Kidney (tissue), 14 donors: ENCODE results near the gene NLGN1. TPM values are rescaled to one million over a fixed set of nuclear protein-coding genes. Genes with fewer than 3 reads are reported as not detected.

Experiments used
- DNase-seq, 5 donors: peaks; one replicate each; pipeline ENCODE4 v3.0.0-alpha.2; 2013 to 2020
- FAIRE-seq: peaks from 2 replicates; lab custom pipeline; 2012; peaks lifted over from hg19 to GRCh38; lab: Jason Lieb, UNC
- H3K27ac ChIP-seq, 2 donors: one replicate each; pipeline ENCODE4 v1.7.0; 2013; ENCODE audit warnings: low read depth in 2 of 2, low read length in 2 of 2, inconsistent platforms in 1 of 2
- H3K27me3 ChIP-seq: one replicate; pipeline ENCODE4 v1.7.1; 2013; ENCODE audit warnings: low read length, inconsistent platforms; ENCODE audit not compliant: control insufficient read depth, insufficient read depth
- H3K36me3 ChIP-seq, 3 donors: one replicate each; pipeline versions ENCODE4 v1.7.0 to v1.7.1; 2013; ENCODE audit warnings: low read length in 3 of 3, control low read depth in 1 of 3, inconsistent platforms in 1 of 3; ENCODE audit not compliant: insufficient read depth in 3 of 3, control insufficient read depth in 2 of 3
- H3K4me1 ChIP-seq, 3 donors: one replicate each; pipeline versions ENCODE4 v1.7.0 to v1.7.1; 2013; ENCODE audit warnings: low read length in 3 of 3, inconsistent platforms in 1 of 3, low read depth in 1 of 3; ENCODE audit not compliant: control insufficient read depth in 2 of 3, insufficient read depth in 2 of 3
- H3K4me3 ChIP-seq, 3 donors: one replicate each; pipeline versions ENCODE4 v1.7.0 to v1.8.1; 2013; ENCODE audit warnings: low read length in 3 of 3, control low read depth in 1 of 3, inconsistent platforms in 1 of 3
- H3K9ac ChIP-seq, 3 donors: one replicate each; pipeline versions ENCODE4 v1.7.0 to v1.7.1; 2013; ENCODE audit warnings: low read length in 3 of 3, control low read depth in 1 of 3, inconsistent platforms in 1 of 3
- H3K9me3 ChIP-seq, 3 donors: one replicate each; pipeline versions ENCODE4 v1.7.0 to v1.7.1; 2013; ENCODE audit warnings: low read length in 3 of 3, control low read depth in 1 of 3, inconsistent platforms in 1 of 3; ENCODE audit not compliant: control insufficient read depth in 2 of 3, insufficient read depth in 1 of 3
- intact Hi-C: fragments of 100-400 bp; cut with DNase I; formaldehyde crosslinking; loops from one replicate; pipeline ENCODE4 v1.11.1; 2022
- polyA plus RNA-seq: library from polyadenylated mRNA; stranded (reverse); fragments of 350-450 nt; fragmentation: Illumina TruSeq; extraction: RNeasy Lipid Tissue Mini Kit (QIAGEN cat#74804); gene quantifications from one replicate; pipeline ENCODE4 v1.2.3, GENCODE V29; 2014; ENCODE audit warnings: low read depth, low replicate concordance; ENCODE audit not compliant: insufficient read depth
- total RNA-seq: library from RNA; stranded (reverse); fragmentation: NEBNext Ultra II Directional; extraction: Animal tissue kit (Norgen Biotek cat#: 25700); gene quantifications from one replicate; pipeline ENCODE4 v1.2.1, GENCODE V29; 2021
- TF ChIP-seq, protein P1 (sequence below): IDR thresholded peaks from 3 replicates; pipeline ENCODE4 v1.5.1; 2012; ENCODE audit warnings: mild to moderate bottlenecking, moderate library complexity, borderline replicate concordance; ENCODE audit not compliant: insufficient read depth; ENCODE audit errors: extremely low read depth
- donor health status: control.
- donor health status: control.
- donor health status: control.
- donor health status: control.
- donor health status: control.
- donor health status: DM: yes; HTN: yes; CAD: no.
- donor health status: Normal renal cell carcinoma (clear cell type).

Gene NLGN1
- total and polyA plus RNA-seq, 2 donors from 2014 or later: 0.49 to 19.4 TPM

DNA sequence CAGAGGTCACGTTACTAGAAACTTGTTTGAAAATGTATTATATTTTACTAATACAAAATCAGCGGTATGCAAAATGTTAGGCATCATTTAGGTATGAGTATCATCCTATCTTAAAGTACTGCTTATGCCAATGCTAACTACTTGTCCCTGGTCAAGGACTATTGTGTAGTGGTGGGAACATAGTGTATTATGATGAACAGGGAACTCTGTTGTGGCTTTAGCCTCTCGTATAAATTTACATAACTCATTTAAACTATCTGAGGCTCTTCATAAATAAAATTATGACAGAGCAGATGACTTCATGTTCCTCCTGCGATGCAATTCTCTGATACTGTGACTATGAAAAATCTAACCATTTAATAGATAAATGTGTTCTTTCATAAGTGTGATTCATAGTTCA, 451.9 kb downstream of the NLGN1 start:
- no peak overlapping the region for H3K27ac ChIP-seq
- no peak overlapping the region for H3K4me3 ChIP-seq
- H3K4me1 ChIP-seq: no peaks in the 10 kb centered on the region
- FAIRE-seq (no peak), DNase-seq (no peak)
- H3K9me3 ChIP-seq: no peaks in the 10 kb centered on the region
- no peak overlapping the region for H3K9ac ChIP-seq
- TF ChIP-seq, protein P1, sequence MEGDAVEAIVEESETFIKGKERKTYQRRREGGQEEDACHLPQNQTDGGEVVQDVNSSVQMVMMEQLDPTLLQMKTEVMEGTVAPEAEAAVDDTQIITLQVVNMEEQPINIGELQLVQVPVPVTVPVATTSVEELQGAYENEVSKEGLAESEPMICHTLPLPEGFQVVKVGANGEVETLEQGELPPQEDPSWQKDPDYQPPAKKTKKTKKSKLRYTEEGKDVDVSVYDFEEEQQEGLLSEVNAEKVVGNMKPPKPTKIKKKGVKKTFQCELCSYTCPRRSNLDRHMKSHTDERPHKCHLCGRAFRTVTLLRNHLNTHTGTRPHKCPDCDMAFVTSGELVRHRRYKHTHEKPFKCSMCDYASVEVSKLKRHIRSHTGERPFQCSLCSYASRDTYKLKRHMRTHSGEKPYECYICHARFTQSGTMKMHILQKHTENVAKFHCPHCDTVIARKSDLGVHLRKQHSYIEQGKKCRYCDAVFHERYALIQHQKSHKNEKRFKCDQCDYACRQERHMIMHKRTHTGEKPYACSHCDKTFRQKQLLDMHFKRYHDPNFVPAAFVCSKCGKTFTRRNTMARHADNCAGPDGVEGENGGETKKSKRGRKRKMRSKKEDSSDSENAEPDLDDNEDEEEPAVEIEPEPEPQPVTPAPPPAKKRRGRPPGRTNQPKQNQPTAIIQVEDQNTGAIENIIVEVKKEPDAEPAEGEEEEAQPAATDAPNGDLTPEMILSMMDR: no peak
- intact Hi-C loops: no loop called here
- H3K36me3 ChIP-seq: no peaks in the 10 kb centered on the region
- H3K27me3 ChIP-seq: no peaks in the 10 kb centered on the region

DNA sequence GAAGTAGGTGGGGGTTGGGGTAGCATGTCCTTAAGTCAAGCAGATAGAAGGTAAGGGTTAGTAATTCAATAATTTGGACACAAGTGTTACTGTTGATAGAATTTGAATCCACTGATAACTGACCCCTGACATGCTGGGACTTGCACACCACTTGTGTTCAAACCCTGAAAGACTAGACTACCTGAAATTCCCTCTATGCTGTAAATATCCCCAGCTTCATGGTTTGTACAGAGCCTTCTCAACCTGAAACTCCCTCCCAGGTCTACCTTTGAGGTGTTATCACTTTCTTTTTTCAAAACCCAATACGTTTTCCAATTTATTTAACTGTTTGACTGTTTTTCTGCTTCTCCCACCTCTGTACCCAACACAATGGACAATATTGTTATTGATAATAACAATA, 459.6 kb downstream of the NLGN1 start:
- DNase-seq: no peak
- intact Hi-C loops: no loop called here
- H3K27ac ChIP-seq: no peak overlapping the region
- no peaks in the 10 kb centered on the region for H3K9me3 ChIP-seq
- TF ChIP-seq, protein P1: no peak
- H3K36me3 ChIP-seq: no peaks in the 10 kb centered on the region
- H3K4me1 ChIP-seq: no peaks in the 10 kb centered on the region
- no peak for FAIRE-seq
- no peak overlapping the region for H3K4me3 ChIP-seq
- H3K9ac ChIP-seq: no peak overlapping the region
- H3K27me3 ChIP-seq: no peaks in the 10 kb centered on the region

DNA sequence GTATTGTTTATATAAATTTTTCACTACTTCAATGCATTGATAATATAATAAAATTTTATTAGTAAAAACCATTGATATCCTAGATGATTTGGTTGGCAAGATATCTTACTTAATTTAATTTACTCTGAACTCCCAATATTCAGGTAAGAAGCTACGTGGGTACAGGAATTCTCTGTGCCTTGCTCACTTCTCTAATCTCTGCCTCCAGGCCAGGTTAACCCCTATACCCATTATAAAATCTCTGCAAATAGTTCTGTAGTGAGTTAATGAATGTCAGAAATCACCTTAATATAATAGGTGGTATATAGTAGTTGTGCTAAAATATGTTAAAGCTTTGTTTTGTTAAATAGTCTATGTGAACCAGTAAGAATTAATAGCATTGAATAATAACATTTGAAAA, 465.2 kb downstream of the NLGN1 start:
- DNase-seq (no peak), FAIRE-seq (no peak)
- Histone ChIP-seq H3K4me3 (no peak overlapping the region), H3K27ac (no peak overlapping the region), H3K9ac (no peak overlapping the region), H3K27me3 (no peaks in the 10 kb centered on the region), H3K4me1 (no peaks in the 10 kb centered on the region), H3K36me3 (no peaks in the 10 kb centered on the region), H3K9me3 (no peaks in the 10 kb centered on the region)
- TF ChIP-seq, protein P1: no peak
- intact Hi-C loops: no loop called here

DNA sequence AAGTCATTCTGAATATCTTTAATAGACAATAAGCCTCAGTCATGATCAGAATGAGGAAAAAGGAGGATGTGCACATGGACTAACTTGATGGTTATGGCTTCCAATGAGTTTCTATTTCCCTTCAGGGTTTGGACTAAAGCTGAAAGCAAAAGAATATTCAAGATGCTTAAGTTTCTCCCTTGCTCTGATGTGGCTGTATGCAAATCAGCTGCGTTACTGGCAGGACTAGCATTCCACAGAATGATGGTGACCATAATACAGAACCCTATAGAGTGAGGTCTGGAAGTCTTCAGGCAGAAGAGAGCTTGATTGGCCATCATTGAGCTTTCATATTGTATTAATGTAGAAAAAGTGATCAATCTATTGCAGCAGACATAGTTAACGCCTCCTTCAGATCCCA, 466.0 kb downstream of the NLGN1 start:
- intact Hi-C loops: no loop called here
- TF ChIP-seq, protein P1: no peak

More for the DNA sequence above, 466.0 kb downstream of the NLGN1 start:
- no peaks in the 10 kb centered on the region for H3K36me3 ChIP-seq
- no peaks in the 10 kb centered on the region for H3K27me3 ChIP-seq
- H3K9me3 ChIP-seq: no peaks in the 10 kb centered on the region
- FAIRE-seq: no peak
- DNase-seq: no peak
- H3K27ac ChIP-seq: no peak overlapping the region
- no peak overlapping the region for H3K9ac ChIP-seq
- H3K4me1 ChIP-seq: no peaks in the 10 kb centered on the region
- no peak overlapping the region for H3K4me3 ChIP-seq
